ENCODE measurements around the gene ANO8. TPM values are rescaled to one million over a fixed set of nuclear protein-coding genes. Genes with fewer than 3 reads are reported as not detected.

ANO8 gene
- total RNA-seq, 4 donors from 2014 or later: 6.7 to 73.0 (median 10.3) TPM

GRCh38 chr19:17347877-17348276 is 13.2 kb upstream of the ANO8 start:
- 71 to 100% methylated on average over 1 to 2 of the region's 2 CpGs for WGBS, 2 donors (ENCODE audit: low coverage in 1 of 2)
- H3K27ac ChIP-seq: peak overlapping the region in 3 of 4 donors; percentile 35 to 40 (median 39)
- intact Hi-C loops (cut with DNase I; ENCODE audit: low total_unique reads): loop anchor here (2.0 to 5.0 kb wide), 2 partner anchors 39 to 119 kb away; no protein-coding TSS in a partner anchor
- no peak overlapping the region for H3K4me3 ChIP-seq
- H3K9me3 ChIP-seq: no peaks in the 10 kb centered on the region
- DNase-seq: no peak
- peaks cover 0 to 24% (median 3%) of the 10 kb centered on the region in 4 donors for H3K4me1 ChIP-seq
- TF ChIP-seq CTCF (IDR thresholded peaks at IDR 0.05) (no peak), POLR2A (IDR thresholded peaks at IDR 0.05) (no peak), POLR2AphosphoS5 (IDR thresholded peaks at IDR 0.05) (no peak), EP300 (IDR thresholded peaks at IDR 0.05; ENCODE audit: low read depth) (no peak)
- no peaks in the 10 kb centered on the region for H3K36me3 ChIP-seq
- in situ Hi-C loops (cut with MboI; ENCODE audit: low pct_ligation_motif_present in 1 of 4, low pct_unique_long_range_greater_than_20kb in 1 of 4, low sequenced_read_pairs in 3 of 4): loop anchor here in 2 of 4 donors (5.0 to 10.0 kb wide), 2 partner anchors 39 to 117 kb away; partner anchors contain the start of gene NXNL1 (in 1 of the 2)
- peaks cover 33% of the 10 kb centered on the region for H3K27me3 ChIP-seq

GRCh38 chr19:17347361-17347760 is 12.7 kb upstream of the ANO8 start:
- 21% methylated on average over 6 of the region's 6 CpGs; no CpG with 5 or more reads in 1 of the 2 donors for WGBS, 2 donors (ENCODE audit: low coverage in 1 of 2)
- in situ Hi-C loops (cut with MboI; ENCODE audit: low pct_ligation_motif_present in 1 of 4, low pct_unique_long_range_greater_than_20kb in 1 of 4, low sequenced_read_pairs in 3 of 4): loop anchor here in 2 of 4 donors (5.0 to 10.0 kb wide), 2 partner anchors 40 to 117 kb away; partner anchors contain the start of gene NXNL1 (in 1 of the 2)
- H3K27ac ChIP-seq: peak overlapping the region in 3 of 4 donors; percentile 35 to 40 (median 39)
- no peak overlapping the region for H3K4me3 ChIP-seq
- peaks cover 0 to 24% (median 3%) of the 10 kb centered on the region in 4 donors for H3K4me1 ChIP-seq
- DNase-seq: no peak
- intact Hi-C loops (cut with DNase I; ENCODE audit: low total_unique reads): loop anchor here (2.0 to 5.0 kb wide), 2 partner anchors 39 to 120 kb away; no protein-coding TSS in a partner anchor
- peaks cover 29% of the 10 kb centered on the region for H3K27me3 ChIP-seq
- H3K36me3 ChIP-seq: no peaks in the 10 kb centered on the region
- H3K9me3 ChIP-seq: no peaks in the 10 kb centered on the region
- TF ChIP-seq CTCF (IDR thresholded peaks at IDR 0.05): no peak
- TF ChIP-seq EP300 (IDR thresholded peaks at IDR 0.05; ENCODE audit: low read depth): peak; percentile 20
- peak in 1 of 3 donors; percentile 10 for TF ChIP-seq POLR2AphosphoS5 (IDR thresholded peaks at IDR 0.05)
- no peak for TF ChIP-seq POLR2A (IDR thresholded peaks at IDR 0.05)

DNA sequence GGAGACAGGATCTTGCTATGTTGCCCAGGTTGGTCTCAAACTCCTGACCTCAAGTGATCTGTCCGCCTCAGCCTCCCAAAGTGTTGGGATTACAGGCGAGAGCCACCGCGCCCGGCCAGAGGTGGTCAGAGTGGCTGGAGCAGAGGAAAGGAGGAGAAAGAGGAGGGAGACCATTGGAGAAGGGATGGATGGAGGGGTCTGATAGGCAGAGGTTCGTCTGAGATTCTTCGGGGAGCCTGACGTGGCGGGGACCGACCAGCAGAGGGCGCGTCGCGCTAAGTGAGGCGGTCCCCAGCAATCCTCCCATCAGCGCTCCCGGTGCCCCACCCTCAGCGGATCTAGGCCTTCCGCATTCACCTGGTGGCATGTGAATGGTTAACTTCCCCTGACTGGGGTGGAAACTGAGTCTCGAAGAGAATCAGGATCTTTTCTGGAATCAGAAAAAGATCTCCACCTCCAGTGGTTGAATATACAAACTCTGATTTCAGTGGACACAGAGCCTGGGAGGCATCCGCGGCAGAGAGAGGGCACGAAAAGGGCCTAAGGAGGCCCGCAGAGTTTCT is 11.5 kb upstream of the ANO8 start:
- no peak overlapping the region for H3K4me3 ChIP-seq
- peak overlapping the region in 2 of 4 donors; percentile 35 to 40 for H3K27ac ChIP-seq
- peak; percentile 82 for DNase-seq
- in situ Hi-C loops (cut with MboI; ENCODE audit: low pct_ligation_motif_present in 1 of 4, low pct_unique_long_range_greater_than_20kb in 1 of 4, low sequenced_read_pairs in 3 of 4) (loop anchor here in 2 of 4 donors (5.0 to 10.0 kb wide), 2 partner anchors 41 to 119 kb away; partner anchors contain the start of gene NXNL1 (in 1 of the 2)), intact Hi-C loops (cut with DNase I; ENCODE audit: low total_unique reads) (loop anchor here (2.0 to 5.0 kb wide), 2 partner anchors 41 to 121 kb away; no protein-coding TSS in a partner anchor)
- H3K27me3 ChIP-seq: peaks cover 25% of the 10 kb centered on the region
- WGBS, 2 donors (ENCODE audit: low coverage in 1 of 2): 7 to 16% methylated on average over 7 to 24 of the region's 24 CpGs
- no peak for TF ChIP-seq POLR2A (IDR thresholded peaks at IDR 0.05)
- TF ChIP-seq CTCF (IDR thresholded peaks at IDR 0.05): peak; percentile 92 to 95 (median 94)
- H3K9me3 ChIP-seq: no peaks in the 10 kb centered on the region
- no peaks in the 10 kb centered on the region for H3K36me3 ChIP-seq
- H3K4me1 ChIP-seq: peaks cover 0 to 24% (median 3%) of the 10 kb centered on the region in 4 donors

DNA sequence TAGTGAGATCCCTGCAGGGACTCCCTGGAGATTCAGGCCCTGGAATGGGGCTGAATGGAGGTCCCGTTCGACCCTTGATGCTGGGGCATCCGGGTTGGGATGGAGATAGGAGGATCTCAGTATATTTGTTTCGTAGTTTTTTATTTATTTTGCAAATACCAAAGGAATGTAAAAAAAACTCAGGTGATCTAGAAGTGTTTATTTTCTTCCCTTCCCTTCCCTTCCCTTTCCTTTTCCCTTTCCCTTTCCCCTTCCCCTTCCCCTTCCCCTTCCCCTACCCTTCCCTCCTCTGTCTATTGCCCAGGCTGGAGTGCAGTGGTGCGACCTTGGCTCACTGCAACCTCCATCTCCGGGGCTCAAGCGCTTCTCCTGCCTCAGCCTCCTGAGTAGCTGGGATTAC is 7.2 kb upstream of the ANO8 start:
- peaks cover 6 to 29% (median 14%) of the 10 kb centered on the region in 4 donors for H3K4me1 ChIP-seq
- H3K36me3 ChIP-seq: no peaks in the 10 kb centered on the region
- 92 to 100% methylated on average over 3 to 7 of the region's 7 CpGs for WGBS, 2 donors (ENCODE audit: low coverage in 1 of 2)
- H3K27ac ChIP-seq: no peak overlapping the region
- TF ChIP-seq POLR2A (IDR thresholded peaks at IDR 0.05) (no peak), POLR2AphosphoS5 (IDR thresholded peaks at IDR 0.05) (no peak), CTCF (IDR thresholded peaks at IDR 0.05) (no peak), EP300 (IDR thresholded peaks at IDR 0.05; ENCODE audit: low read depth) (no peak)
- H3K27me3 ChIP-seq: no peaks in the 10 kb centered on the region
- in situ Hi-C loops (cut with MboI; ENCODE audit: low pct_ligation_motif_present in 1 of 4, low pct_unique_long_range_greater_than_20kb in 1 of 4, low sequenced_read_pairs in 3 of 4) (loop anchor here in 1 of 4 donors (10.0 kb wide), 1 partner anchor 123 kb away; the partner anchor contains the start of gene NXNL1), intact Hi-C loops (cut with DNase I; ENCODE audit: low total_unique reads) (no loop called here)
- H3K9me3 ChIP-seq: no peaks in the 10 kb centered on the region
- no peak for DNase-seq
- H3K4me3 ChIP-seq: no peak overlapping the region

Measured in transverse colon (tissue), 4 donors.